Glomerular endothelial cell (primary cell): Measurements from ENCODE around the gene SLC25A43. TPM values are rescaled to one million over a fixed set of nuclear protein-coding genes. Genes with fewer than 3 reads are reported as not detected.
"Not testable (repeated sequence)": the region's sequence is repeated elsewhere in the genome, so short reads cannot be mapped to it uniquely, and the experiment has no call there.

Source experiments
- DNase-seq: peaks from one replicate; pipeline ENCODE4 v3.0.0-alpha.2; 2011; ENCODE audit warnings: low read depth, low spot score; ENCODE audit errors: extremely low read depth
- total RNA-seq: library from RNA; depleted of rRNA; stranded (reverse); fragments of >200 nt; gene quantifications from 2 replicates; pipeline ENCODE4 v1.2.3, GENCODE V29; 2015

The SLC25A43 gene
- 18.8 and 24.4 TPM in 2 replicates for total RNA-seq

DNA sequence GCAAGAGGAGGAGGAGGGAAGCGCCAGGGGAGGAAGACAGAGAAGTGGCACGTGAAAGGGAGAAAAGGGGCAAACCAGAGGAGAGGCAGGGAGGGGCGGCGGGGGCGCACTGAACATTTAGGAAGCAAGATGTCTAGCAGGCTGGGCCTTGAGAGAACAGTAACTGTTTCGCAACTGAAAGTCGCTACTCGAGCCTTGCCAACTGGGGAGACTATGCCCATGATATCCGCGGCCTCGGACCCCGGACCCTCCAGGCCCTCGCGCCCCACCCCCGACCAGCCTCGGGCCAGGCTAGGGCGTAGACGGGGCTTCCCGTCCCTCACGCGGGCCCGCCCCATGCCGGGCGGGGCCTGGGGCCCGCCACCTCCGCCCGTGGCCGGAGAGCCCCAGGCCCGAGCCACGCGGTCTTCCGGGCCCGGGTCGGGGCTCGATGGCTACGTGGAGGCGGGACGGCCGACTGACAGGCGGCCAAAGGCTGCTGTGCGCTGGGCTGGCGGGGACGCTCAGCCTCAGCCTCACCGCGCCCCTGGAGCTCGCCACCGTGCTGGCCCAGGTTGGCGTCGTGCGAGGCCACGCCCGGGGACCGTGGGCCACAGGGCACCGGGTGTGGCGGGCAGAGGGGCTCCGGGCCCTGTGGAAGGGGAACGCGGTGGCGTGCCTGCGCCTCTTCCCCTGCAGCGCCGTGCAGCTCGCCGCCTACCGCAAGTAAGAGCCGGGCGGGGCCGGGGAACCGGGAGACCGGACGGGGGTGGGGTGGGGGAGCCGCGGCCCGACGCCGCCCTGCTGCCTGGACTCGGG is at the start of gene SLC25A43:
SLC25A43 (plus strand) TSS at position 363 of the 798 bp plus-strand sequence; CDS start at position 431, 68 bp downstream.
- DNase-seq, result no peak

DNA sequence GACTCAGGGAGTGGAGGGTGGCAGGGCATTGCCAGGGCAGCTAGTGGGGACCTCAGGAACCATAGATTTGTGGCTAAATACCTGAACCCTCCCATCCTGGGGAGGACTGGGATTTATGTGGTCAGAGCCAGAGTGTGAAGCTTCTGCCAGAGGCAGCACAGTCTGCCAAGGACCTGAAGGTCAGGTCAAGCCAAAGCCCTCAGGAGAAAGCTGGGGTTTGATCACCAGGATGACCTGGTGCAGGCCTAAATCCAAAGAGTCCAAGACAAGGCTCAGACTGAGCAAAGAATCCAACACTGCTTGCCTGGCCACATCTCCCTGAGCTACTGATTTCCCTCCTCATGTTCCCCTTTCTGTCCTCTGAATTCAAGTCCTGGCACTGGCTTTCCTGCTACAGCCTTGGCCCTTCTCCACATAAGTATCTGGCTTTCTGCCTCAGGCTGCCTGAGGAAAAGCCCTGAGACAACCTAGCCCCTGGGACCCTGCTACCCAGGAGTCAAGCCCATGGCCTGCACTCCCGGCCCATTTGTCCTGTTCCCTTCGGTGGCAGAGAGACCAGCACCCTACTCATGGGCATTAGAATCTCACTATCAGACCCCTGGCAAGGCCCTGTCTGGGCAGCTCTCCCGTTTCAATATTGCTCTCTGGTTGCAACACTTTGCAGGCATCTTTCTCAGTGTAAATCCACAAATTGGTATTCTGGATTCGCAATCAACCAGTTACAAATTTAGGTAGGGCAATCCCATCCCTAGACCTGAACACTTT is 39.3 kb upstream of the SLC25A43 start:
- DNase-seq, result no peak

DNA sequence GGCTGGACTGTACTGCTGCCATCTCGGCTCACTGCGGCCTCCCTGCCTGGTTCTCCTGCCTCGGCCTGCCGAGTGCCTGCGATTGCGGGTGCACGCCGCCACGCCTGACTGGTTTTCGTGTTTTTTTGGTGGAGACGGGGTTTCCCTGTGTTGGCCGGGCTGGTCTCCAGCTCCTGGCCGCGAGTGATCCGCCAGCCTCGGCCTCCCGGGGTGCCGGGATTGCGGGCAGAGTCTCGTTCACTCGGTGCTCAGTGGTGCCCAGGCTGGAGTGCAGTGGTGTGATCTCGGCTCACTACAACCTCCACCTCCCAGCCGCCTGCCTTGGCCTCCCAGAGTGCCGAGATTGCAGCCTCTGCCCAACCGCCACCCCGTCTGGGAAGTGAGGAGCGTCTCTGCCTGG is 37.7 kb upstream of the SLC25A43 start:
- not testable (repeated sequence) for DNase-seq

DNA sequence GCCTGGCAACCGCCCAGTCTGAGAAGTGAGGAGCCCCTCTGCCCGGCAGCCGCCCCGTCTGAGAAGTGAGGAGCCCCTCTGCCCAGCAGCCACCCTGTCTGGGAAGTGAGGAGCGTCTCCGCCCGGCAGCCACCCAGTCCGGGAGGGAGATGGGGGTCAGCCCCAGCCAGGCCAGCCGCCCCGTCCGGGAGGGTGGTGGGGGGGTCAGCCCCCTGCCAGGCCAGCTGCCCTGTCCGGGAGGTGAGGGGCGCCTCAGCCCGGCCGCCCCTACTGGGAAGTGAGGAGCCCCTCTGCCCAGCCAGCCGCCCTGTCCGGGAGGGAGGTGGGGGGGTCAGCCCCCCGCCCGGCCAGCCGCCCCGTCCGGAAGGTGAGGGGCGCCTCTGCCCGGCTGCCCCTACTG is 37.1 kb upstream of the SLC25A43 start:
- DNase-seq, result not testable (repeated sequence)

DNA sequence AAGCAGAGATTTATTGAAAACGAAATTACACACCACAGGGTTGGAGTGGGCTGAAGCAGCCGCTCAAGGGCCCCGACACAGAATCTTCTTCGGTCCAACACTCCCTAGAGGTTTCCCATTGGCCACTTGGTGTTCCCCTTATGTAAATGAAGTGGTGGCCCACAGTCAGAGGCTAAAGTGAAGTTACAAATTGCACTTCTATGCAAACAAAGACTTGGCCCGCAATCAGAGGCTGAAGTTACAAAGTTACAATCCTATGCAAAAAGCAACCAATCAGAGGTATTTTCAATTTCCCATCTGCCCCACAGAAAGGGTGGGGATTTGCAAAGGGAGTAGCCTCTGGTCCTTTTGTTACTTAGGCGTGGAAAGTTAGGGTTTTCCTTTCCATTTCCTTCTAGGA is 35.7 kb upstream of the SLC25A43 start:
- DNase-seq, result no peak

DNA sequence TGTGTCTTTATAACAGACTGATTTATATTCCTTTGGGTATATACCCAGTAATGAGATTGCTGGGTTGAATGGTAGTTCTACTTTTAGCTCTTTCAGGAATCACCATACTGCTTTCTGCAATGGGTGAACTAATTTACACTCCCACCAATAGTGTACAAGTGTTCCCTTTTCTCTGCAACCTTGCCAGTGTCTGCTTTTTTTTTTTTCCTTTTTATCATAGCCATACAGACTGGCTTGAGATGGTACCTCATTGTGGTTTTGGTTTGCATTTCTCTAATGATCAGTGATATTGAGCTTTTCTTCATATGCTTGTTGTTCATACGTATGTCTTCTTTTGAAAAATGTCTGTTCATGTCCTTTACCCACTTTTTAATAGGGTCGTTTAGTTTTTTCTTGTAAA is 27.3 kb upstream of the SLC25A43 start:
- not testable (repeated sequence) for DNase-seq

DNA sequence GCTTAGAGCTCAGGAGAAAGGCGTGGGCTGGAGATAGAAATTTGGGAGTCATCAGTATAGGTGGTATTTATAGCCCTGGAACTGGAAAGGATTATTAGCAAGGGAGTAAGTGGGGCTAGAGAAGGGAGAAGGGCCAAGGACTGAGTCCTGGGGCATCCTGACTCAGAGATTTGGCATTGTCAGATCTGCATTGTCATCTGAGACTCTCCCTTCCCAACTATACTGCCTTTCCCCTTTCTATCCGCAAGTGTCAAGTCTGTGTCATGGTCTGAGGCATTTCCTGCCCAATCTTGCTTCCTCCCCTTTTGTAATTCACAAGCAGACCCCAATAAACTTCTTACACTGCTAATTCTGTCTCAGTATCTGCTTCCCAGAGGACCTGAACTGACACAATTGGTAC is 24.4 kb upstream of the SLC25A43 start:
- DNase-seq, result no peak

DNA sequence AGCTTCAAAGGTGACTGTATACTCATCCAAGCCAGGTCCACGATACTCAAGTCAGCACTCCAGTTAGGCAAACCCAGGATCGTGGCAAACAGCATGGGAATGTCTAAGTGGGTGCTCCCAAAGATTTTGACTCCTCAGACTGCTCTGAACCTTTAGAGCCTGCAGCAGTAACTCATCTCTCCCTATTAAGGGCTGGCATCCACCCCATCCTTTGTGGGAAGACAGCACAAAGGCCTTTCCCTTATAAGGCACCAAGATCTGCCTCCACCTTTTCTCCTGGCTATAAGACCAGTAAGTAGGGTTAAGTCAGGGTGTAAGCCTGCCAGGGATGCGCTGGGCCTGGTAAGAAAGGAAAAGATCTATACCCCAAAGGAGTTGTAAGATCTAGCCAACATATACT is 23.6 kb upstream of the SLC25A43 start:
- no peak for DNase-seq

DNA sequence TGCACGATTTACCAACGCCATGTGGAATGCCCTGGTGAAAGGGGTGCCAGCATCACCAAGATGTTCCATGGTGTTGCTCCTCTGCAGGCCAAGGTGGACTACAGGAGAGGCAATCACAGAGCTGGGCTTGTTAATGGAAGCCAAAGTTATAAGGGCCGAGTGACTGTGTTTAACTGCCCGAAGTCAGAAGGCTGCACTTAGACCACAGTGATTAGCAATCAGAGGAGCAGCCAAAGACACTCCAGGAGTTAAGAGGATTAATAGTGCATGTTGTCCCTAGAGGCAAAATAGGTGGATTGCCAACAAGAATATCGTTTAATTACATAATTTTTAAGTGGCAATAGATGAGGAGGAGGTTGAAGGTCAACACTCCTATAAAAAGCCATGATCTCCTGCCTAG is 22.8 kb upstream of the SLC25A43 start:
- no peak for DNase-seq

DNA sequence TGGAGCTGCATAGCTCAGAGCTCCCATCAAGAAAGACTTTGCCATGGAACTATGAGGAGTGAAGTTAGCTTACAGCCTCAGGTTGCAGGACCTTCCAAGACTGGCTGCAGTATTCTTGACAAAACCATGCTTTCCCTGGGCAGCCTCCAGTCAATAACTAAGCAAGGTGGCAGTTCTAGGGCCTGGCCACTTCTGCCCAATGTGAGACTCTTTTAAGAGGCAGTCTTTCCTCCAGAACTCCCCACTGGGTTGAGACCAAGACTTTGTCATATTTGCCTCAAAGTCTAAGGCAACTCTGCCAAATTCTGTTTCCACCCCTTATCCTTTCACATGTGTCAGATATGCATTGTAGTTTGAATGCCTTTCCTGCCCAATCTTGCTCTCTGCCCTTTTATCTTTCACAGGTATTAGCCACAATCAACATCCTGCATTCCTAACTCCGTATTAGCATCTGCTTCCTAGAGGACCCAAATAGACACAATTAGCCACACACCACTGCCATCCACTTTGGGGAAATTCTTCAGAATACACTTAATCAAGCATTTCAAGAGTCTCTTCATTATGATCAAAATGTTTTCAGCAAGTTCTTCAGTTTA is 17.7 kb upstream of the SLC25A43 start:
- no peak for DNase-seq

DNA sequence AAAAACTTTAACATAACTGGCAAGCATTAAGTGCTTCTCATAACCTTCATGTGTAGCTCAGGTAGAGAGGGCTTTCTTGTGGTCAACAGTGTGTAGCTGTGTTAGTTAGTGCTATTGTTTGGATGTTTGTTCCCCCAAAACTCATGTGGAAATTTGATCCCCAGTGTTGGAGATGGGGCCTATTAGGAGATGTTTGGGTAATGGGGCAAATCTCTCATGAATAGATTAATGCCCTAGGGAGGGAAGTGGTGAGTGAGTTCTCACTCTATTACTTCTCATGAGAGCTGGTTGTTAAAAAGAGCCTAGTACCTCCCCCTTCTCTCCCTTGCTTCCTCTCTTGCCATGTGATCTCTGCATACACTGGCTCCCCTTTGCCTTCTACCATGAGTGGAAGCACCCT is 16.5 kb upstream of the SLC25A43 start:
- no peak for DNase-seq

DNA sequence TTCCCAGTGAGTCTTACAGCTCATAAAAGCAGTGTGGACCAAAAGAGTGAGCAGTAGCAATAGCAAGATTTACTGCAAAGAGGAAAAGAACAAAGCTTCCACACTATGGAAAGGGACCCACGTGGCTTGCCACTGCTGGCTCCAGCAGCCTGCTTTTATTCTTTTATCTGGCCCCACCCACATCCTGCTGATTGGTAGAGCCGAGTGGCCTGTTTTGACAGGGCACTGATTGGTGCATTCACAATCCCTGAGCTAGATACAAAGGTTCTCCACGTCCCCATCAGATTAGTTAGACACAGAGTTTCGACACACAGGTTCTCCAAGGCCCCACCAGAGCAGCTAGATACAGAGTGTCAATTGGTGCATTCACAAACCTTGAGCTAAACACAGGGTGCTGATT is 12.5 kb upstream of the SLC25A43 start:
- DNase-seq, result not testable (repeated sequence)

DNA sequence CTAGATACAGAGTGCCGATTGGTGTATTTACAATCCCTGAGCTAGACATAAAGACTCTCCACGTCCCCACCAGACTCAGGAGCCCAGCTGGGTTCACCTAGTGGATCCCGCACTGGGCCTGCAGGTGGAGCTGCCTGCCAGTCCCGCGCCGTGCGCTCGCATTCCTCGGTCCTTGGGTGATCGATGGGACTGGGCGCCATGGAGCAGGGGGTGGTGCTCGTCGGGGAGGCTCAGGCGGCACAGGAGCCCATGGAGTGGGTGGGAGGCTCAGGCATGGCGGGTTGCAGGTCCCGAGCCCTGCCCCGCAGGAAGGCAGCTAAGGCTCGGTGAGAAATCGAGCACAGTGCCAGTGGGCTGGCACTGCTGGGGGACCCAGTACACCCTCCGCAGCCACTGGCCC is 11.7 kb upstream of the SLC25A43 start:
- not testable (repeated sequence) for DNase-seq

DNA sequence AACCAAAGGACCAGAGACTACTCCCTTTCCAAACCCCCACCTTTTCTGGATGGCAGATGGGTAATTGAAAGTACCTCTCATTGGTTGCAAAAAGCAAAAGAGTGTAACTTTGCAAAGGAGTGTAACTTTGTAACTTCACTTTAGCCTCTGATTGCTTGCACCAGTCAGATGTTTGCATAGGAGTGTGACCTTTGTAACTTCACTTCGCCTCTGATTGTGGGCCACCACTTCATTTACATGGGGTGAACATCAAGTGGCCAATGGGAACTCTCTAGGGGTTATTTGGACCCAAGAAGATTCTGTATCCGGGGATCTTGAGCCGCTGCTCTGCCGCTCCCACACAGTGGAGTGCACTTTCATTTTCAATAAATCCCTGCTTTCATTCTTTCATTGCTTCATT is 9.9 kb upstream of the SLC25A43 start:
- no peak for DNase-seq

DNA sequence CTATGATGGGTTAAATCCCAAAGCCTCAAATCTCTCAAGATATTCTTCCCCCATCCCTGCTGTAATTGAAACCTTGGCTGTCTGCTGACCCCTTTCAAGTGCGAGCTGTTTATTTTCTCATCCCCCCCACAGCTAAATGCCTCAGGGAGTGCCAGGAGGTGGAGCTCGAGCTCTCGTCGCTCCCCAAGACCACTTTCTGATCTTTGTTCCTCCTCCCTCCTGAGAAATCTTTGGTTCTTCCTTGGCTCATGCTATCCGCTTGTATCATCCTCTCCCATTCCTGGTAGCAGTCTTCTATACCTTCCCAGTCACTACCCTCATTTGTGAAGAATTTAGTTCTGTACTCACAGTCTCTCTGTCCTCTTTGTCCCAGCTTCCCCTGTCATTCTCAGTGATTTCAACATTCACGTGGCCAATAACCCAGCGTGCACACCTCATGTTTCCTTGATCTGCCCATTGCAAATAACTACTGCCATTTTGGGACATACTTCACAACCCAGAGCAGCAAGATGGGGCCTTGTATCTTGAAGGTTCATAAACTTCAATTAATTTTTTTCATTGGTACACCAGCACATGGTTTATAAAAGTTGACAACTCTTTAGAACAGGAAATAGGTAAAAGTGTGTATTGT is 9.2 kb upstream of the SLC25A43 start:
- no peak for DNase-seq

DNA sequence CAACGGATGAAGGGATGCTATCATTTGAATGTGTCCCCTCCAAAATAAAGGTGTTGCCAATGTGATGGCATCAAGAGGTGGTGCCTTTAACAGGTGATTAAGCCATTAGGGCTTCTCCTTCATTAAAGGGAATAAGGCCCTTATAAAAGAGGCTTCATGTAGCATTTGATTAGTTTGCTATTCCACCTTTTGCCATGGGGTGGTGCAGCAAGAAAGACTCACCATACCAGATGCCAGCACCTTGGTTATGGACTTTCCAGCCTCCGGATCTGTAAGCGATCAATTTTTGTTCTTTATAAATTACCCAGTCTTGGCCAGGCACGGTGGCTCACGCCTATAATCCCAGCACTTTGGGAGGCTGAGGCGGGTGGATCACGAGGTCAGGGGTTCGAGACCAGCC is 7.9 kb upstream of the SLC25A43 start:
- DNase-seq, result no peak

DNA sequence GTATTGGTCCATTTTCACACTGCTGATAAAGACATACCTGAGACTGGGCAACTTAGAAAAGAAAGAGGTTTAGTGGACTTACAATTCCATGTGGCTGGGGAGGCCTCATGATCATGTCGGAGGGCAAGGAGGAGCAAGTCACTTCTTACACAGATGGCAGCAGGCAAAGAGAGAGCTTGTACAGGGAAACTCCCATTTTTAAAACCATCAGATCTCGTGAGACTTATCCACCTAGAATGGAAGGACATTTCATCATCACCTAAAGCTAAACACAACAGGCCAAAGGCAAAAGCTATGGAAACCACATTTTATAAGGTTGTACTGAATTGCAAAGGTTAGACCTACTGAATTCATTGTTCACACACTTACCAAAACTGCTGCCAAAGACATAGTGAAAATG is 6.0 kb upstream of the SLC25A43 start:
- no peak for DNase-seq

DNA sequence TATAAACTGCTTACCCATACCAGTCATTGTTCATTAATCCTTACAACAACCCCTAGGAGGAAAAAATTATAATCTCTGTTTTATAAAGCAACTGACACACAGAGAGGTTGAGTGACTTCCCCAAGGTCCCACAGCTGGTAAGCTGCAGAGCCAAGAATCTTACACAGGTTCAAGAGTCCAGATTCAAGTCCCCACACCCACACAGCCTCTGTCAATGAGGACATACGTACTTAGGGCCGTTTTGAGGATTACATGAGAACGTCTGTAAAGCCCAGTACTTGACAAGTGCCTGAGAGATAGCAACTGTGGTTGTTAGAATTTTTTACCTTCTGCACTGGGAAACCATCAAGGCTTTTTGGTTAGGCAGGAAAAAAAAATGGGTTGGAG is 556 bp upstream of the SLC25A43 start:
- no peak for DNase-seq

DNA sequence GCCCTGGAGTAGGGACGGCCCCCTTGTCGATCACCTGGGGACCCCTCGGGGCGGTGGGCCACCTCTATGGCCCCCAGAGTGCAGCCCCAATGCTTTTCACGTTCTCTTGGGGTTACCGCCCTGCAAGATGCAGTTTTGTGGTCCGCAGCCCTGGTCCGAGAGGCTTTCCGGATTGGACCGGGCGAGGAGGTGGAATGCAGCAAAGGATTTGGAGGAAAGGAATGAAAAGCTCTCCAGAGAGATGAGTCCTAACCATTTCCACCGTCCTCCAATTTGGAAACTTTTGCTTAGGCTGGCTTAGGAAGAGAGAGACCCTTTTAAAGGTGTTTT is 601 bp downstream of the SLC25A43 start:
- DNase-seq, result no peak

DNA sequence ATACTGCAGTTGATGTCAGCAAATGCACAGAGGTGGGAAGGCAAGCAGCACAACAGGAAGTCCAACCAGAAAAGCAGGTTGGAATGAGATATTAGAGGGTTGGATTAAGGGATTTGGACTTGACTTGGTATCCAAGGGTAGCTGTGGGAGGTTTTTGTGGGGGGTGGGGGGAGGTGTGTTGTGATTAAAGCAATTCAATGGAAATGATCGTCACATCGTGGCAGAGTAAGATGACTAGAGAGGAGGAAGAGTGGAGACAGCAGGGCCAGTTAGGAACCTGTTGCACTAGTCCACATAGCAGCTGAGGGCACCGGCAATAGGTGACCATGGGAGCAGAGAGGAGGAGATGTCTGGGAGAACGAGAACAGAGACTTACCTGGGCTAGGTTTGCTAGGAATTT is 2.4 kb downstream of the SLC25A43 start:
- DNase-seq, result no peak

DNA sequence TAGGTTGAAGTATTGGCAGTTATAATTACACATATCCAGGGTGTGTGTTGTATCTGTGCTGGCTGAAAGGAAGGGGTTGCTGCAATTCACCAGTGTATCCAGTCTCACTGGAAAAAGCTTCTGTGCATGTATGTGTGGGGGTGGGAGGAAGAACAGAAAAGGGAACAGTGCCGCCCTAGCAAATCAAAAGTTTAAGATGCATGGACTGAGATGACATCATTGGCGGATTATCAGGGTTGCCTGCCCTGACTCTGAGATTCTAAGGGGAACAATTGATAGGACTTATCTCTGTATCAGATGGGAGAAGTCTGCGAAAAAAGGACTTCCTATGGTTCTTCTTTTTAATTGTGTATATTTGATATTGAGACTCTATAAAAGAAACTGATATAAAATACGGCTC is 3.5 kb downstream of the SLC25A43 start:
- no peak for DNase-seq
